ENCODE measurements around the gene PAK1. TPM values are rescaled to one million over a fixed set of nuclear protein-coding genes. Genes with fewer than 3 reads are reported as not detected.
"Not testable (repeated sequence)": the region's sequence is repeated elsewhere in the genome, so short reads cannot be mapped to it uniquely, and the experiment has no call there.

The PAK1 gene
- total RNA-seq, 1 donor from 2014 or later, result 69.1 TPM

GRCh38 chr11:77302752-77303151 lies 171.1 kb downstream of the PAK1 start:
- DNase-seq, result no peak

- DNase-seq, result no peak
Measured at GRCh38 chr11:77301510-77301909, 172.4 kb downstream of the PAK1 start, which contains the start of gene GDPD4. Gene GDPD4 (minus strand): TSS chr11:77301686. CDS start chr11:77285137, 16,549 bp downstream.

GRCh38 chr11:77300695-77301094 lies 173.2 kb downstream of the PAK1 start:
- no peak for DNase-seq

- DNase-seq, result not testable (repeated sequence)
Measured at GRCh38 chr11:77300028-77300427, 173.9 kb downstream of the PAK1 start.

GRCh38 chr11:77299528-77299993 lies 174.3 kb downstream of the PAK1 start:
- no peak for DNase-seq

- DNase-seq, result no peak
Measured at GRCh38 chr11:77294040-77294439, 179.9 kb downstream of the PAK1 start.

GRCh38 chr11:77289737-77290136 lies 184.2 kb downstream of the PAK1 start:
- no peak for DNase-seq

- no peak for DNase-seq
Measured at GRCh38 chr11:77287615-77288273, 186.2 kb downstream of the PAK1 start.

- DNase-seq, result no peak
Measured at GRCh38 chr11:77287136-77287535, 186.8 kb downstream of the PAK1 start.

- DNase-seq, result no peak
Measured at GRCh38 chr11:77284476-77285468, 189.1 kb downstream of the PAK1 start.

GRCh38 chr11:77283101-77283500 lies 190.8 kb downstream of the PAK1 start:
- DNase-seq, result no peak

GRCh38 chr11:77278595-77279506 lies 195.0 kb downstream of the PAK1 start:
- DNase-seq, result no peak

- DNase-seq, result no peak
Measured at GRCh38 chr11:77276271-77276670, 197.6 kb downstream of the PAK1 start.

Other genes with a start within 250 kb of the PAK1 start
- not detected for gene GDPD4, start 172.4 kb downstream of the PAK1 start, total RNA-seq
- gene AQP11, start 115.9 kb upstream of the PAK1 start, total RNA-seq, result 1.4 TPM
- 113 TPM for gene CLNS1A, start 163.7 kb upstream of the PAK1 start, total RNA-seq